ENCODE measurements around the gene HDDC2.

The HDDC2 gene

GRCh38 chr6:125233202-125233601, 68.6 kb downstream of the HDDC2 start:
- no peak for DNase-seq (ENCODE audit: low spot score)

- DNase-seq (ENCODE audit: low spot score) = no peak
Observed at GRCh38 chr6:125232466-125232865, 69.3 kb downstream of the HDDC2 start.

GRCh38 chr6:125231574-125232343, 70.0 kb downstream of the HDDC2 start:
- DNase-seq (ENCODE audit: low spot score) = no peak

GRCh38 chr6:125231133-125231532, 70.6 kb downstream of the HDDC2 start:
- no peak for DNase-seq (ENCODE audit: low spot score)

GRCh38 chr6:125230674-125231073, 71.1 kb downstream of the HDDC2 start:
- DNase-seq (ENCODE audit: low spot score) = no peak

GRCh38 chr6:125228981-125229479, 72.7 kb downstream of the HDDC2 start:
- DNase-seq (ENCODE audit: low spot score) = no peak

GRCh38 chr6:125227244-125227643, 74.5 kb downstream of the HDDC2 start:
- DNase-seq (ENCODE audit: low spot score) = no peak
